HepG2 (cell line): ENCODE data around the gene LOXL3. TPM values are rescaled to one million over a fixed set of nuclear protein-coding genes. Genes with fewer than 3 reads are reported as not detected.

Experiments used
- BCL6 ChIP-seq: IDR thresholded peaks from 2 replicates; pipeline ENCODE4 v1.6.1; 2016; ENCODE audit warnings: missing genetic modification reagents, missing compliant biosample characterization
- EED ChIP-seq: sonication (generic); formaldehyde crosslinking; IDR thresholded peaks from 2 replicates; pipeline ENCODE4 v1.5.0; 2020; ENCODE audit warnings: mild to moderate bottlenecking, missing genetic modification reagents
- EZH2 ChIP-seq: conservative IDR thresholded peaks from 2 replicates; pipeline ENCODE4 v1.6.1; 2012; ENCODE audit warnings: mild to moderate bottlenecking, low read depth, low read length, moderate library complexity
- HIVEP1 ChIP-seq: sonication (generic); formaldehyde crosslinking; IDR thresholded peaks from 2 replicates; pipeline ENCODE4 v1.4.0; 2020; ENCODE audit warnings: mild to moderate bottlenecking, missing genetic modification reagents
- LCORL ChIP-seq, 2 experiments: fragments of 450-650 bp in 1 of 2; sonication (generic) in 1 of 2; formaldehyde crosslinking in 1 of 2; IDR thresholded peaks; 2 replicates each; pipeline versions ENCODE4 v1.5.0 to v1.6.1; 2017 to 2020; ENCODE audit warnings: antibody characterized with exemption in 1 of 2, missing genetic modification reagents in 1 of 2
- ZBTB43 ChIP-seq: sonication (generic); formaldehyde crosslinking; conservative IDR thresholded peaks from 2 replicates; pipeline ENCODE4 v1.4.0; 2020; ENCODE audit warnings: missing genetic modification reagents
- ZFP36 ChIP-seq: fragments of 150-350 bp; IDR thresholded peaks from 2 replicates; pipeline ENCODE4 v1.6.1; 2018; ENCODE audit warnings: borderline replicate concordance, low read length, low read depth; ENCODE audit not compliant: partially characterized antibody
- ZHX2 ChIP-seq, 2 experiments: sonication (generic) in 1 of 2; formaldehyde crosslinking in 1 of 2; IDR thresholded peaks; 2 replicates each; pipeline versions ENCODE4 v1.6.1 to v1.9.0; 2014 to 2022; ENCODE audit warnings: antibody characterized with exemption in 1 of 2, borderline replicate concordance in 1 of 2, inconsistent platforms in 1 of 2, low read depth in 1 of 2, missing genetic modification reagents in 1 of 2
- ZKSCAN8 ChIP-seq: IDR thresholded peaks from 2 replicates; pipeline ENCODE4 v1.6.1; 2016; ENCODE audit warnings: borderline replicate concordance, missing genetic modification reagents, missing compliant biosample characterization
- ZMAT3 ChIP-seq: sonication (generic); formaldehyde crosslinking; conservative IDR thresholded peaks from 2 replicates; pipeline ENCODE4 v1.7.0; 2021; ENCODE audit warnings: missing genetic modification reagents
- ZNF136 ChIP-seq: sonication (generic); formaldehyde crosslinking; IDR thresholded peaks from 2 replicates; pipeline ENCODE4 v1.8.1; 2022; ENCODE audit warnings: low read depth, mild to moderate bottlenecking, moderate library complexity, missing genetic modification reagents
- ZNF207 ChIP-seq: fragments of 450-650 bp; IDR thresholded peaks from 2 replicates; pipeline ENCODE4 v1.6.1; 2016; ENCODE audit warnings: antibody characterized with exemption, borderline replicate concordance
- ZNF329 ChIP-seq: sonication (generic); formaldehyde crosslinking; IDR thresholded peaks from 2 replicates; pipeline ENCODE4 v1.9.0; 2021; ENCODE audit warnings: low read depth, mild to moderate bottlenecking, missing genetic modification reagents
- ZNF672 ChIP-seq: sonication (generic); formaldehyde crosslinking; IDR thresholded peaks from 2 replicates; pipeline ENCODE4 v1.8.1; 2022; ENCODE audit warnings: missing genetic modification reagents
- ZSCAN30 ChIP-seq: sonication (generic); formaldehyde crosslinking; IDR thresholded peaks from 2 replicates; pipeline ENCODE4 v1.5.0; 2020; ENCODE audit warnings: mild to moderate bottlenecking, missing genetic modification reagents
- polyA plus RNA-seq, 8 experiments: library from polyadenylated mRNA; depleted of rRNA in 3 of 8; stranded (reverse) in 7 of 8; unstranded in 1 of 8; fragments of >200 nt; fragmentation: Illumina TruSeq in 4 of 8; extraction: Trizol in 4 of 8; gene quantifications; 2 replicates each; pipeline versions ENCODE4 v1.2.1 to v1.2.3, GENCODE V29; 2011 to 2016; ENCODE audit warnings: low read depth in 4 of 8, missing spikeins in 1 of 8, mixed read lengths in 1 of 8; ENCODE audit not compliant: insufficient read depth in 1 of 8
- total RNA-seq, 5 experiments: library from RNA; depleted of rRNA; stranded (reverse); fragments of >200 nt; fragmentation: Illumina TruSeq; extraction: Trizol; gene quantifications; 2 replicates each; pipeline ENCODE4 v1.2.3, GENCODE V29; 2016; ENCODE audit warnings: low read depth in 1 of 5
- TF ChIP-seq, protein P1 (sequence below): sonication (generic); formaldehyde crosslinking; IDR thresholded peaks from 2 replicates; pipeline ENCODE4 v1.4.0; 2020; ENCODE audit warnings: mild to moderate bottlenecking, missing genetic modification reagents, borderline replicate concordance

The LOXL3 gene
- total and polyA plus RNA-seq, 2 of the 13 experiments (the other 11 are each of a cell fraction or from before 2014, with no cell fraction given): 0.55 to 6.5 TPM

GRCh38 chr2:74548285-74548899 is 5.3 kb downstream of the LOXL3 start (continued):
- no peak for TF ChIP-seq ZHX2 (IDR thresholded peaks at IDR 0.05; ENCODE audit: low read depth)
- TF ChIP-seq ZHX2 (CRISPR knock-in tag; IDR thresholded peaks at IDR 0.05; ENCODE audit: borderline replicate concordance): no peak
- TF ChIP-seq ZKSCAN8 (CRISPR knock-in tag): no peak
- TF ChIP-seq HIVEP1 (CRISPR knock-in tag): 0 out of 2 replicates have a peak, but pooled peaks have one; percentile 41
- TF ChIP-seq LCORL (IDR thresholded peaks at IDR 0.05): no peak
- peak; percentile 66; the same call in 1 of the 2 replicates for TF ChIP-seq LCORL (CRISPR knock-in tag; IDR thresholded peaks at IDR 0.05)
- 0 out of 2 replicates have a peak, but pooled peaks have one; percentile 31 for TF ChIP-seq EZH2
- TF ChIP-seq ZNF207: no peak
- no peak for TF ChIP-seq ZFP36
- no peak for TF ChIP-seq EED
- TF ChIP-seq ZNF136 (CRISPR knock-in tag): no peak
- TF ChIP-seq ZNF329 (CRISPR knock-in tag): 0 out of 2 replicates have a peak, but pooled peaks have one; percentile 37
- no peak for TF ChIP-seq ZMAT3
- TF ChIP-seq ZNF672 (CRISPR knock-in tag): no peak
- TF ChIP-seq, protein P1, sequence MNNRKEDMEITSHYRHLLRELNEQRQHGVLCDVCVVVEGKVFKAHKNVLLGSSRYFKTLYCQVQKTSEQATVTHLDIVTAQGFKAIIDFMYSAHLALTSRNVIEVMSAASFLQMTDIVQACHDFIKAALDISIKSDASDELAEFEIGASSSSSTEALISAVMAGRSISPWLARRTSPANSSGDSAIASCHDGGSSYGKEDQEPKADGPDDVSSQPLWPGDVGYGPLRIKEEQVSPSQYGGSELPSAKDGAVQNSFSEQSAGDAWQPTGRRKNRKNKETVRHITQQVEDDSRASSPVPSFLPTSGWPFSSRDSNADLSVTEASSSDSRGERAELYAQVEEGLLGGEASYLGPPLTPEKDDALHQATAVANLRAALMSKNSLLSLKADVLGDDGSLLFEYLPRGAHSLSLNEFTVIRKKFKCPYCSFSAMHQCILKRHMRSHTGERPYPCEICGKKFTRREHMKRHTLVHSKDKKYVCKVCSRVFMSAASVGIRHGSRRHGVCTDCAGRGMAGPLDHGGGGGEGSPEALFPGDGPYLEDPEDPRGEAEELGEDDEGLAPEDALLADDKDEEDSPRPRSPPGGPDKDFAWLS: 0 out of 2 replicates have a peak, but pooled peaks have one; percentile 12
- TF ChIP-seq ZSCAN30 (CRISPR knock-in tag): no peak
- TF ChIP-seq ZBTB43: no peak
- TF ChIP-seq BCL6 (CRISPR knock-in tag): 0 out of 2 replicates have a peak, but pooled peaks have one; percentile 15
